Thyroid gland (tissue), 4 donors: Measurements from ENCODE around the gene TAF3. TPM values are rescaled to one million over a fixed set of nuclear protein-coding genes. Genes with fewer than 3 reads are reported as not detected.

Source experiments
- DNase-seq, 2 donors: peaks; one replicate each; pipeline ENCODE4 v3.0.0-alpha.2; 2019
- H3K27ac ChIP-seq, 3 donors: fragments of 200-600 bp; sonication (generic); 1 replicate in 2 of 3; 2 replicates in 1 of 3; pipeline ENCODE4 v1.5.1; 2016 to 2019; ENCODE audit warnings: mild to moderate bottlenecking in 1 of 3, moderate library complexity in 1 of 3
- H3K27me3 ChIP-seq: fragments of 200-600 bp; sonication (generic); one replicate; pipeline ENCODE4 v1.5.1; 2019
- H3K36me3 ChIP-seq, 2 donors: fragments of 200-600 bp; sonication (generic); one replicate each; pipeline ENCODE4 v1.5.1; 2016 to 2019
- H3K4me1 ChIP-seq, 2 donors: fragments of 200-600 bp; sonication (generic); one replicate each; pipeline ENCODE4 v1.5.1; 2017 to 2019
- H3K4me3 ChIP-seq, 3 donors: fragments of 200-600 bp; sonication (generic); replicated peaks in 1 of 3; 1 replicate in 2 of 3; 2 replicates in 1 of 3; pipeline ENCODE4 v1.5.1; 2016; ENCODE audit warnings: mild to moderate bottlenecking in 1 of 3
- H3K9me3 ChIP-seq: fragments of 200-600 bp; sonication (generic); one replicate; pipeline ENCODE4 v1.5.1; 2017
- POLR2A ChIP-seq, 2 donors: fragments of 450-650 bp; IDR thresholded peaks; one replicate each; pipeline ENCODE4 v1.6.1; 2017; ENCODE audit warnings: antibody characterized with exemption in 2 of 2, mild to moderate bottlenecking in 2 of 2, moderate library complexity in 1 of 2
- WGBS, 2 donors: methylation state at CpG; one replicate each; pipeline ENCODE4 v1.1.5; 2017; 5-methylcytosine and 5-hydroxymethylcytosine counted together
- intact Hi-C: fragments of 100-400 bp; cut with DNase I; formaldehyde crosslinking; loops from one replicate; pipeline ENCODE4 v1.15.1; 2023
- total RNA-seq, 4 donors: library from RNA; depleted of rRNA; stranded (reverse); fragments of >200 nt; gene quantifications; one replicate each; pipeline ENCODE4 v1.2.3, GENCODE V29; 2016
- TF ChIP-seq, protein P1 (sequence below), 6 experiments: fragments of 200-600 bp in 3 of 6; fragments of 450-650 bp in 3 of 6; sonication (generic) in 3 of 6; IDR thresholded peaks; one replicate each; pipeline ENCODE4 v1.5.1; 2016 to 2019; ENCODE audit warnings: antibody characterized with exemption in 6 of 6, mild to moderate bottlenecking in 2 of 6, inconsistent platforms in 1 of 6, moderate library complexity in 1 of 6

The TAF3 gene
- total RNA-seq, 4 donors from 2014 or later = 6.7 to 11.0 (median 8.6) TPM

GRCh38 chr10:7836571-7836970, 18.3 kb downstream of the TAF3 start:
- DNase-seq = no peak
- Histone ChIP-seq H3K36me3 (no peaks in the 10 kb centered on the region), H3K4me3 (no peak overlapping the region), H3K9me3 (no peaks in the 10 kb centered on the region), H3K27ac (no peak overlapping the region), H3K4me1 (no peaks in the 10 kb centered on the region), H3K27me3 (no peaks in the 10 kb centered on the region)
- WGBS, 2 donors = 95 to 96% methylated on average over 2 of the region's 2 CpGs
- TF ChIP-seq, protein P1, sequence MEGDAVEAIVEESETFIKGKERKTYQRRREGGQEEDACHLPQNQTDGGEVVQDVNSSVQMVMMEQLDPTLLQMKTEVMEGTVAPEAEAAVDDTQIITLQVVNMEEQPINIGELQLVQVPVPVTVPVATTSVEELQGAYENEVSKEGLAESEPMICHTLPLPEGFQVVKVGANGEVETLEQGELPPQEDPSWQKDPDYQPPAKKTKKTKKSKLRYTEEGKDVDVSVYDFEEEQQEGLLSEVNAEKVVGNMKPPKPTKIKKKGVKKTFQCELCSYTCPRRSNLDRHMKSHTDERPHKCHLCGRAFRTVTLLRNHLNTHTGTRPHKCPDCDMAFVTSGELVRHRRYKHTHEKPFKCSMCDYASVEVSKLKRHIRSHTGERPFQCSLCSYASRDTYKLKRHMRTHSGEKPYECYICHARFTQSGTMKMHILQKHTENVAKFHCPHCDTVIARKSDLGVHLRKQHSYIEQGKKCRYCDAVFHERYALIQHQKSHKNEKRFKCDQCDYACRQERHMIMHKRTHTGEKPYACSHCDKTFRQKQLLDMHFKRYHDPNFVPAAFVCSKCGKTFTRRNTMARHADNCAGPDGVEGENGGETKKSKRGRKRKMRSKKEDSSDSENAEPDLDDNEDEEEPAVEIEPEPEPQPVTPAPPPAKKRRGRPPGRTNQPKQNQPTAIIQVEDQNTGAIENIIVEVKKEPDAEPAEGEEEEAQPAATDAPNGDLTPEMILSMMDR (IDR thresholded peaks at IDR 0.05) = no peak
- TF ChIP-seq POLR2A (IDR thresholded peaks at IDR 0.05) = no peak
- intact Hi-C loops = no loop called here

DNA sequence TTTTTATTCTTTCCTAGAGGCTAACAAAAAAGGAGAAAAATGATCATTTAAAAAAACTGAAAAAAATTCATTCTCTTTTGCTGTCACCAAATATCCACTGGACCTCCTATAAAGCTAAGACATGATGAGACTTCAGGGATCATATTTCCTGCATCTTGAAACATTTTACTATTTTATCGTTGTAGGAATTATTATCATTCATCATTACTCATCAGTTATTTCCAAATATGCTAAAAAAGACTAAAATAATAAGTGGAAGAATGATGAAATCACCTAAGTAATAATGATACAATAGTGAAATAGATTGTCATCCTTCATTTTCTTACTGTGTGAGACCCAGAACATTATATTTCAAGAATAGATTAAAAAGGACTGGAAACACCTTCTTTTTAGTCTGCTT, 28.3 kb downstream of the TAF3 start:
- Histone ChIP-seq H3K4me3 (no peak overlapping the region), H3K27me3 (no peaks in the 10 kb centered on the region), H3K36me3 (no peaks in the 10 kb centered on the region), H3K9me3 (no peaks in the 10 kb centered on the region), H3K27ac (no peak overlapping the region), H3K4me1 (no peaks in the 10 kb centered on the region)
- TF ChIP-seq, protein P1 (IDR thresholded peaks at IDR 0.05) = no peak
- no peak for TF ChIP-seq POLR2A (IDR thresholded peaks at IDR 0.05)
- DNase-seq = no peak
- 76 to 79% methylated on average over 1 of the region's 1 CpG for WGBS, 2 donors
- intact Hi-C loops = no loop called here

GRCh38 chr10:7853226-7853842, 35.0 kb downstream of the TAF3 start:
- no peak overlapping the region for H3K4me3 ChIP-seq
- intact Hi-C loops = no loop called here
- 91 to 95% methylated on average over 4 of the region's 4 CpGs for WGBS, 2 donors

GRCh38 chr10:7853890-7854289, 35.6 kb downstream of the TAF3 start:
- H3K27me3 ChIP-seq = no peaks in the 10 kb centered on the region
- WGBS, 2 donors = 94 to 97% methylated on average over 3 of the region's 3 CpGs
- no peaks in the 10 kb centered on the region for H3K9me3 ChIP-seq
- no peak overlapping the region for H3K4me3 ChIP-seq
- H3K4me1 ChIP-seq = no peaks in the 10 kb centered on the region
- DNase-seq = no peak
- no peak overlapping the region for H3K27ac ChIP-seq
- TF ChIP-seq, protein P1 (IDR thresholded peaks at IDR 0.05) = no peak
- no peak for TF ChIP-seq POLR2A (IDR thresholded peaks at IDR 0.05)
- intact Hi-C loops = no loop called here
- no peaks in the 10 kb centered on the region for H3K36me3 ChIP-seq

More at GRCh38 chr10:7853226-7853842, 35.0 kb downstream of the TAF3 start:
- Histone ChIP-seq H3K4me1 (no peaks in the 10 kb centered on the region), H3K9me3 (no peaks in the 10 kb centered on the region), H3K27me3 (no peaks in the 10 kb centered on the region), H3K27ac (no peak overlapping the region), H3K36me3 (no peaks in the 10 kb centered on the region)
- no peak for DNase-seq
- TF ChIP-seq, protein P1 (IDR thresholded peaks at IDR 0.05) = no peak
- no peak for TF ChIP-seq POLR2A (IDR thresholded peaks at IDR 0.05)

DNA sequence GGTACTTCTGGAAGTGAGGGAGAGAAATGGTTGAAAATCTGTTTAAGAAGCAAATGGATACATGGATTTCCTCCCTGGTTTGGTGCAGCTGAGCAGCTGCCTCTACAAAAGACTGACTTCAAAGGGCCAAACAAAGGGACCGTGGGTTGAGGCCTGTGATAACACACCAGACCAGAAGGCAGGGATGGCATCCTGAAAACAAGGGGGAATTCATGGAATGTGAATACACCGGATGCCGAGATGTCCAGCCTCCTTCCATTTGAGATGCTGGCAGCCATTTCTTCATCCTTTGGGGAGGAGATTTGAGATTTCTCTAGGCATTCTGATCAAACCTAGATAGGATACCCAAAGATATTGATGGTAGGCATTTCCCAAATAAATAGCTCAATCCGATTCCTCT, 36.9 kb downstream of the TAF3 start:
- TF ChIP-seq, protein P1 (IDR thresholded peaks at IDR 0.05) = no peak
- TF ChIP-seq POLR2A (IDR thresholded peaks at IDR 0.05) = no peak
- DNase-seq = no peak
- intact Hi-C loops = no loop called here

More for the DNA sequence above, 36.9 kb downstream of the TAF3 start:
- Histone ChIP-seq H3K27me3 (no peaks in the 10 kb centered on the region), H3K36me3 (no peaks in the 10 kb centered on the region), H3K4me1 (no peaks in the 10 kb centered on the region), H3K9me3 (no peaks in the 10 kb centered on the region), H3K4me3 (no peak overlapping the region), H3K27ac (no peak overlapping the region)
- 84 to 92% methylated on average over 4 of the region's 4 CpGs for WGBS, 2 donors
